GM10847 (cell line): ENCODE results near the gene TNFRSF14.

Experiments used
- POLR2A ChIP-seq: IDR thresholded peaks from 2 replicates; pipeline ENCODE4 v1.6.1; 2011; ENCODE audit not compliant: insufficient read length; ENCODE audit errors: extremely low read depth

TNFRSF14 gene

DNA sequence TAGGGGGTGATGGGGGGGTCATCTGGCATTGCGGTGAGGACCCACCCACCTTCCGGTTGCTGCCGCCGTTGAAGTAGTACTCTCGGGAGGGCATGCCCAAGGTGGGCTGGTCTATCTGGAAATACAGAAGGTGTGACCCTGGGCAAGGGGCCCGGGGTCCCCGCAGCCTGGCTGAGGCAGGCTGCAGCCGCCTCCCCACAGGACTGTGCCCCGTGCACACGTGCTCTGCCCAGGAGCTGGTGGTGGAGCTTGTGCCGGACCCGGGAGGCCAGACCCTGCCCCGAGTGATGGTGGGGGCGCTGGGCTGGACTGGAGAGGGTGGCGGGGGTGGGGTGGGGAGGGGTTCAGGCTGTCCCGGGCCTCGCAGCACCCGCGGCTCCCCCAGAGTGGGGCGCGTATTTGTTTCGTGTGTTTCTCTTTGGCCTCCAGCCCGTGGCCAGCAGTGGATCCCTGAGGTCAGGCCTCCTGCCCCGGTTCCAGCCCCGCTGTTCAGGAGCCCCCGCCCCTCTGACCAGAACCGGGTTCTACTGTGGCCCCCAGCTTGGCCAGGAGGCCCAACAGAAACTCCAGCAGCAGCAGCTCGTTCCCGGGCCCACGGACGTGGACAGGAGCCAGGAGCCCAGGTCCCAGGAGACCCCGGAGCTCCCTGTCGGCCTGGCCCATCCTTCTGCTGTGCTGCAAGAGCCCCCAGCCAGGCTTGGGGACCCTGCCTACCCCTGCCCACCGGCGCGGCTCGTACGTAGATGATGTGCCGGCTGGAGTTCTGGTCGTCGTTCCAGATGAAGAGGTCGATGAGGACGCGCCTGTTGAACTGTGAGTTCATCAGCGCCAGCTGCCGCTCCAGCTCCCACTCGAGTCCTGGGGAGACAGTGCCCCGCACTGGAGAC lies 49.6 kb downstream of the TNFRSF14 start:
- no peak for TF ChIP-seq POLR2A

DNA sequence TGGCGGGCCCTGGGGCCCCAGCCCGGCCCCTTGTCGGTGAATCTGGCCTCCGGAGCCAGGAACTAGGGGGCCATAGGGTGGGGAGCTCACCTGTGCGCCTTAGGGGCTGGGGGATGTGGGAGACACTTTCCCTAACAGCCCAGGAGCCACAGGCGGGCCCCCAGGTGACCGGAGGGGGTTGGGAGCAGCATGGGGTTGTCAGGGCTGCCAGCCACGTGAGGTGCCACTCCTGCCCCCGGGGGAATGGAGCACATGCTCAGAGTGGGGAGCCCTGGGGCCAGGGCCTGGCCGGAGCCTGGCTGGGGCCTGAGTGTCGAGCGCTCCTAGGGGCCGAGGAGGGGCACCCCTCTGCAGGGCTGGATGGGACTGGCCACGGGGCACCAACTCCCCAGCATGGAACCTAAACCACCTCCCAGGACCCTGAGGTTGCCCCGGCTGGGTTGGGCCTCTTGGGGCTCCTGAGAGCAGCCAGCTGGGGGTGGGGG lies 50.3 kb downstream of the TNFRSF14 start:
- TF ChIP-seq POLR2A = no peak

DNA sequence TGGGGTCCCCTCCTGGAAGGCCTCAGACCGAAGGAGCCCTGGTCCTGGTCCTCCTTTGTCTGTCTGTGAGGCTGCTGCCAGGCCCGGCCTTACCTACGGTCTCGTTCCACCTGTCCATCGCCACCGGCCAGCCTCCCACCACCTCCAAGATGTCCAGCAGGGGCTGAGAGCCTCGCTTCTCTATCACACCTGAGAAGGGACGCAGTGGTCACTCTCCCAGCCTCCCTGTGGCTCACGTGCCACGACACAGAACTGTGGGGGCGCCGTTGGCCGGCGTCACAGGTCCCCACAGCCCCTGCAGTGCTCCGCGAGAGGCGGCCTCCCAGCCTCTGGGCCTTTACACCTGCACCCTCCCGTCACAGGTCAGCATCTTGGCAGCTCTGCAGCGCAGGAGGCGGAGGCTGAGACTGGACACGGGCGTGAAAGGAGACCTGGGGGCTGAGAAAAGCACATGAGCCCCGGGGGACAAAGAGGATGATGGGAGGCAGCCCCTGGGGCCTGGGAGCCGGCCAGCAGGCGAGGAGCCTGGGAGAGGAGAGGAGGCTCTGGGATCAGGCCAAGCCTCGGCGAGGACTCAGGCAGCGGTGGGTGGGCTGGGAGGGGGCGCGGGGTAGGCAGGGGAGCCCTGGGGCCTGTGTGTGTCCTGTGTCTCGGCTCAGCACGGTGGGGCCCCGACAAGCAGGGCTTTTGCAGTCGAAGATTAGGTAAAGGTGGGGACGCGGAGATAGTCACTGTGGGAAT lies 50.9 kb downstream of the TNFRSF14 start:
- no peak for TF ChIP-seq POLR2A

DNA sequence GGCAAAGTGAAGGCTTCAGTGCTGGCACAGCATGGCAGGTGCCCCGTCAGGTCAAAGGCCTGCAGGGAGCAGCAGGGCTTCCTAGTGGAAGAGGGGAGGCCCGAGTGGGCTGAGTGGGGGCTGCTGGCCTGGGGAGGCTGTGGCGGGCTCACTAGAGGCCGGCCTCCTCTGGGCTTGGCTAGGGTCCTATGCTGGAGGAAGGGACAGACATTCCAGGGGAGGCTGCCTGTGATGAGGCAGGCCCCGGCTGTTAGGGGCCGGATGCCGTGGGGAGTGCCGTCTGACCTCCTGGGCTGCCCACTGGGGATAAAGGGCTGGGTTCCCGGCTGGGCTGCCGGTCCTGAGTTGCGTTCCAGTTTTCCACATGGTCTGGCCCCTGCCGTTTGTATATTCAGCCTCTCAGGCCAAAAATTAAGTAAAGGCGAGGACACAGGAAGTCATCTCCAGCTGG lies 51.5 kb downstream of the TNFRSF14 start:
- no peak for TF ChIP-seq POLR2A

DNA sequence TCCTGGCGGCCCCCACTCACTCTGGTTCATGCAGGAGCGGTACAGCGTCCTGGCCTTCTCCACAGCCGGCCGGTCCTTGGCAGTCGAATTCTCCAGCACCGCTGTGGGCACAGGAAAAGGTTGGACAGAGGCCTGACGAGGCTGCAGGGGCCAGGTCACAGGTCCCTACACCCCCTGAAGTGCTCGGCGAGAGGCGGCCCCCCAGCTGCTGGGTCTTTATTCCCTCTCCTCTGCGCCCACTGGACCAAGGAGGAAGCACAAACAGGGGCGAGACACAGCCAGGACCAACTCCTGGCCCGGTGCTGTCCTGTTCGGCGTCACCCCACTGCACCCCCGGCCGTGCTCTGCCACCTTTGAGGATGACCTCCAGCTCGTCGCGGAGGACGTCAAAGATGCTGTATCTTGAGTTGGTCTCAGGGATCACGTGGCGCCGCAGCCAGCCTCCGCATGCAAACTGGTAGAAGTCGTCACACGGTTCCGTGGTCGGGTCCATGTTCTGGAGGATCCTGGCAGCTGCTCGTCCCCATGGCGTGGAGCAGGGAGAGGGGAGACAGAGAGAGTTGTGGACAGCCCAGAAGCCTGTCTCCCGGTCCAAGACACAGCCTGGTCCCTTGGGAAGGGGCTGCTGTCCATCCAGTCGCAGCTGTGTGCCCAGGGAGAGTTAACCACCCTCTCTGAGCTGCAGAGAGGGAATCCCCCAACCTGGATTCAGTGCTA lies 53.3 kb downstream of the TNFRSF14 start:
- no peak for TF ChIP-seq POLR2A

DNA sequence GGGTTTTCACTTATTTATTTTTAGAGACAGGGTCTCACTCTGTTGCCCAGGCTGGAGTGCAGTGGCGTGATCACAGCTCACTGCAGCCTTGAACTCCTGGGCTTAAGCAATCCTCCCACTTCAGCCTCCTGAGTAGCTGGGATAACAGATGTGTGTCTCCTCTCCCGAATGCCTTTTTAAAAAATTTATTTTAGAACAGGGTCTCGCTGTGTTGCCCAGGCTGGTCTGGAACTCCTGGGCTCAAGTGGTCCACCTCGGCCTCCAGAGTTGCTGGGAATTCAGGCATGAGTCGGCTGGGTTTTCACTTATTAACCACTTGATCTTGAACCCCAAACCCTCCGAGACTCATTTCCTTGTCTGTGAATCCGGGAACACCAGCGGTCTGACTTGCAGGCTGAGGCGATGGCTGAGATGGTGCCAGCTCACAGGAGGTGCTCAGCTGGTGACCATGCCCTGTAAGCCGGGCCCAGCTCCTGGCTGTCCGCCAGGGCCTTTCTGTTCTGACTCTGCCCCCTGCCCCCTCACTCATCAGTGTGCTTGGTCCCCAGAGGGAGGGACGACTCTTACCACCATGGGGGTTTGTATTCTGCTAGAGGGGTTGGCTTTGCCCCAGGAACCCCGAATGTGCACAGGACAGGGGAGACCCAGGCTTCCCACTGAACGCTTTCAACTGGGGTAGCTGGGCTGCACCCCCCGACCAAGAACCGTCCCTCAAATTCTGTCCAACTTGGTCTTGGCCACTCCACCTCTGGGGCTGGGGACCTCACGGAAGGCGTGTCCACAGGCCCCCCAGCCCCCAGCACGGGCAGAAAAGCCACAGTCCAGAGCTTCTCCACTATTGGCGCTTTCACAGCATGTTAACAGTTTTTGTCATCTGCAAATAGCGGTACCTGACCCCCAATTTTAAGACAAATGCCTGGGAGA lies 54.1 kb downstream of the TNFRSF14 start:
- no peak for TF ChIP-seq POLR2A

DNA sequence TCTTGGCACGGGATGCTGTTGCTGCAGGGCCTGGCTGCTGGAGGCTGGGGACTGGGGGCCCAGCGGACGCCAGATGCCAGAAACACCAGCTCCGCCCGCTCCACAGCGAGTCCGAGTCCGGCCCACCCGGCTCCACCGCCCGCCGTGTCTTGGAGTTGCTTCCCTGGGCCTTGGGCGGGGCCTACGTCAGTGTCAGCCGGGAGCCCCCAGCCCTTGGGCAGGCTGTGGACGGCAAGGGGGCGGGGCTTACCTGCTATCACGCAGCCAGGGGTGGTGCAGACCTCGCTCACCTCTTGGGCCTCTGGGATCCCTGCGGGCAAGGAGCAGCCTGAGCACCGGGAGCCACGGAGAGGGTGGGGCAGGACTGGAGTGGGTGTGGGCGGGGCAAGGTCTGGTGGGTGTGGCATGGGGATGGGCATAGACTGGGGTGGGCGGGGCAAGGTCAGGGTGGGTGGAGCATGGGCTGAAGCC lies 54.9 kb downstream of the TNFRSF14 start:
- no peak for TF ChIP-seq POLR2A

DNA sequence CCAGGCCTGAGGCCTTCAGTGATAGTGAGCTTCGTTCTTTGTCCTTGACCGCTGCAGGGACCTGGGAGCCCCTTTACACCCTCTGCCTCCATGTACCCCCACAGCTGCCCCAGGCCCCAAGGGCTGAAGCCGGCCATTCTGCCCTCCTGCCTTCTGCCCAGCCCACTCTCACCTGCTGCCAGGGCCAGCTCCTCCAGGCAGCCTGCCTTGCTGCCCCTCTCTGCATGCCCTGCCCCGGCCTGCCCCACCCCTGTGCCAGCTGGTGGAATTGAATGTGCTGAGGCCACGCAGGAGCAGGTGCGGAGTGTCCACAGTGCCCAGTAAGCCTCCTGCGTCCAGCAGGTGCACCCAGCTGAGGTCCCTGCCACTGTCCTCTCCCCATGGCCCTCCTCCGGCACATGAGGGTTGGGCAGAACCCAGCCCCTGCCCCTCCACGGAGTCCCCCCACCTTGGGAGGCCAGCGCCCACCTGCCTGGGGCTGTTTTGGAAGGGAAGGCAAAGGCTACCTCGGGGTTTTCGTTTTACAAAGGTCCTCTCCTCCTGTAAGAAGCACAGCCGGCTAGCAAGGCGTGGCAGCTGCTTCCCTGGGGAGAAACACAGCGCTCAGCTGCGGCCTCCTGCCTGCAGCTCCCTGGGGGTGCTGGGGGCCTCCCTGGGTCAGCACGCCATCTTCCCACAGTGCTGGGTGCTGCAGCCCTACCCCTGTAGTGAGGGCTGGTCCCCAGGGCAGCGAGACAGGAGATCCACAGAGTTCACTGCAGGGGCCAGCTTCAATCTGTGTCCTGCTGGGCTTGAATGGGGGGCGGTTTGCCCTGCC lies 55.7 kb downstream of the TNFRSF14 start:
- no peak for TF ChIP-seq POLR2A

DNA sequence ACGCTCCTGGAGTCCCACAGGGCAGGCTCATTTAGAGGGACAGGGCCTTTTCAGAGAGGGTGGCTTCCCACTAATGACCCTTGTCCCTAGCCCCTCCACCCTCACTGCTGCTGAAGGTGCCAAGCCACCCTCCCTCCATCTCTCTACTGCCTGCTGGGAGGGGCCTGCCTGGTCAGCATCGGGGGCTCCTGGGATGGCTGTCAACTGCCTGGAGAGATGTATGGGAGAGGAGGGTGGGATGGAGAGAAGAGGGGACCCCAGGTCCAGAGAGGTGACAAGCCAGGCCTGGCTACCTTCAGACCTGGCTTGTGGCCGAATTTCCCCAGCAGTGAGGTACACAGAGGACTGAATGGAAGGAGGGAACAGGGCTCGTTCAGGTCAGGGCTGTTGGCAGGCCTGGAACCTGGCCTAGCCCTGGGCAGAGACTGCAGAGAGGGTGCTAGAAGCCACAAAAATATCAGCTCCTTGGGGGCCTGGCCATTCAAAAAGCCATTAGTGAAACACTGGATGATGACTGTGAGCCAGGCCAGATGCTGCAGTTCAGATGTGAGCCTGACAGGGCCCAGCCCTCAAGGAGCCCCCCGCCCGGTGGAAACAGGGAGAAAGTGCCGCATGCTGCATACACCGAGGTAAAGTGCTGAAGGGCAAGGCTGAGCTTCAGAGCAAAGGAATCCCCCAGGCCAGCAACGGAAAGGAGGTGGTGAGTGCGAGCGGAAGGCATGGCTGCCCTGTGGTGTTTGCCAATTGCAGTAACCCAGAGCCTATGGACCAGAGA lies 56.6 kb downstream of the TNFRSF14 start:
- no peak for TF ChIP-seq POLR2A
